ENCODE measurements around the gene CKS2. TPM values are rescaled to one million over a fixed set of nuclear protein-coding genes. Genes with fewer than 3 reads are reported as not detected.

CKS2 gene
- total and polyA plus RNA-seq, 4 donors: 17.4 to 113 (median 37.9) TPM

- H3K27ac ChIP-seq (ENCODE audit: low read depth in 1 of 2, low read length in 1 of 2): no peak overlapping the region
- peaks cover 0 to under 1% (median 0%) of the 10 kb centered on the region in 5 donors for H3K4me1 ChIP-seq (ENCODE audit: control insufficient read depth in 5 of 5, insufficient read depth in 5 of 5, low read length in 5 of 5)
- H3K36me3 ChIP-seq (ENCODE audit: control insufficient read depth in 4 of 4, insufficient read depth in 4 of 4, low read length in 4 of 4): peaks cover 25 to 60% (median 43%) of the 10 kb centered on the region in 4 donors
- H3K27me3 ChIP-seq (ENCODE audit: control insufficient read depth in 3 of 3, insufficient read depth in 3 of 3, low read length in 2 of 3): no peaks in the 10 kb centered on the region
- TF ChIP-seq CTCF (IDR thresholded peaks at IDR 0.05; ENCODE audit: control extremely low read depth, extremely low read depth): no peak
- H3K4me3 ChIP-seq: no peak overlapping the region
- DNase-seq (no peak), ATAC-seq (ENCODE audit: insufficient read depth, low FRiP score) (no peak)
- H3K9ac ChIP-seq (ENCODE audit: insufficient read depth in 1 of 2, low read length in 2 of 2): no peak overlapping the region
- no peaks in the 10 kb centered on the region for H3K9me3 ChIP-seq (ENCODE audit: control insufficient read depth in 4 of 4, insufficient read depth in 3 of 4, low read length in 3 of 4)
These were observed 18.9 kb downstream of the CKS2 start for GRCh38 chr9:89329917-89330316.

DNA sequence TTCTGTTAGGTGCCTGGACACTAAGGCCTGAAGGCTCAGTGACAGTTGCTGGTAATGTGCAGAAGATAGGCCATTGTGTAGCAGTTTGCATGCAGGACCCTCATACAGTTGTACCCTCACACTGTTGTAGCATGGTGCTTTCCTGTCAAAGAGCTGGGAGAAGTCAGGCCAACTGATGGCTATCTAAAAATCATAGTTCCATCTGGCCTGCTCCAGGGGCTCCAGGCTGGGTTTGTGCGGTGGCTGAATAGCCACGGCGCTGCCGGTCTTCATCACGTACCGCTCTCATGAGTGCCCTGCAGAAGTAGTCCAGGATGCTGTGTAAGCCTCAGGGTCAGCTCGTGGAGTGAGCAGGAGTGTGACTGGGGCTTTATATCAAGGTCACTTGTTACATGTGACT is 19.5 kb downstream of the CKS2 start:
- Histone ChIP-seq H3K4me3 (no peak overlapping the region), H3K9ac (ENCODE audit: insufficient read depth in 1 of 2, low read length in 2 of 2) (no peak overlapping the region), H3K9me3 (ENCODE audit: control insufficient read depth in 4 of 4, insufficient read depth in 3 of 4, low read length in 3 of 4) (no peaks in the 10 kb centered on the region), H3K27ac (ENCODE audit: low read depth in 1 of 2, low read length in 1 of 2) (no peak overlapping the region), H3K27me3 (ENCODE audit: control insufficient read depth in 3 of 3, insufficient read depth in 3 of 3, low read length in 2 of 3) (no peaks in the 10 kb centered on the region), H3K4me1 (ENCODE audit: control insufficient read depth in 5 of 5, insufficient read depth in 5 of 5, low read length in 5 of 5) (no peaks in the 10 kb centered on the region), H3K36me3 (ENCODE audit: control insufficient read depth in 4 of 4, insufficient read depth in 4 of 4, low read length in 4 of 4) (peaks cover 27 to 60% (median 43%) of the 10 kb centered on the region in 4 donors)
- no peak for TF ChIP-seq CTCF (IDR thresholded peaks at IDR 0.05; ENCODE audit: control extremely low read depth, extremely low read depth)
- no peak for DNase-seq
- 95 to 97% methylated on average over 7 of the region's 7 CpGs for WGBS, 2 donors
- no peak for ATAC-seq (ENCODE audit: insufficient read depth, low FRiP score)

- Histone ChIP-seq H3K36me3 (ENCODE audit: control insufficient read depth in 4 of 4, insufficient read depth in 4 of 4, low read length in 4 of 4) (peaks cover 23 to 54% (median 39%) of the 10 kb centered on the region in 4 donors), H3K4me3 (no peak overlapping the region), H3K9ac (ENCODE audit: insufficient read depth in 1 of 2, low read length in 2 of 2) (no peak overlapping the region), H3K27me3 (ENCODE audit: control insufficient read depth in 3 of 3, insufficient read depth in 3 of 3, low read length in 2 of 3) (no peaks in the 10 kb centered on the region), H3K4me1 (ENCODE audit: control insufficient read depth in 5 of 5, insufficient read depth in 5 of 5, low read length in 5 of 5) (no peaks in the 10 kb centered on the region), H3K9me3 (ENCODE audit: control insufficient read depth in 4 of 4, insufficient read depth in 3 of 4, low read length in 3 of 4) (no peaks in the 10 kb centered on the region), H3K27ac (ENCODE audit: low read depth in 1 of 2, low read length in 1 of 2) (no peak overlapping the region)
- WGBS, 2 donors: 63 to 70% methylated on average over 2 of the region's 2 CpGs
- ATAC-seq (ENCODE audit: insufficient read depth, low FRiP score) (no peak), DNase-seq (no peak)
- no peak for TF ChIP-seq CTCF (IDR thresholded peaks at IDR 0.05; ENCODE audit: control extremely low read depth, extremely low read depth)
These were observed 28.8 kb downstream of the CKS2 start for GRCh38 chr9:89339807-89340206.

- Histone ChIP-seq H3K36me3 (ENCODE audit: control insufficient read depth in 4 of 4, insufficient read depth in 4 of 4, low read length in 4 of 4) (peaks cover 25 to 56% (median 41%) of the 10 kb centered on the region in 4 donors), H3K9ac (ENCODE audit: insufficient read depth in 1 of 2, low read length in 2 of 2) (no peak overlapping the region)
These were observed 29.3 kb downstream of the CKS2 start for GRCh38 chr9:89340332-89340731.

More at GRCh38 chr9:89340332-89340731, 29.3 kb downstream of the CKS2 start:
- H3K4me3 ChIP-seq: no peak overlapping the region
- no peak for DNase-seq
- no peak for TF ChIP-seq CTCF (IDR thresholded peaks at IDR 0.05; ENCODE audit: control extremely low read depth, extremely low read depth)
- no peaks in the 10 kb centered on the region for H3K27me3 ChIP-seq (ENCODE audit: control insufficient read depth in 3 of 3, insufficient read depth in 3 of 3, low read length in 2 of 3)
- 86 to 96% methylated on average over 3 of the region's 3 CpGs for WGBS, 2 donors
- no peak for ATAC-seq (ENCODE audit: insufficient read depth, low FRiP score)
- no peaks in the 10 kb centered on the region for H3K9me3 ChIP-seq (ENCODE audit: control insufficient read depth in 4 of 4, insufficient read depth in 3 of 4, low read length in 3 of 4)
- H3K4me1 ChIP-seq (ENCODE audit: control insufficient read depth in 5 of 5, insufficient read depth in 5 of 5, low read length in 5 of 5): no peaks in the 10 kb centered on the region
- no peak overlapping the region for H3K27ac ChIP-seq (ENCODE audit: low read depth in 1 of 2, low read length in 1 of 2)
